Measurements from ENCODE around the gene MED16.
"Not testable (repeated sequence)": the region's sequence is repeated elsewhere in the genome, so short reads cannot be mapped to it uniquely, and the experiment has no call there.

The MED16 gene

DNA sequence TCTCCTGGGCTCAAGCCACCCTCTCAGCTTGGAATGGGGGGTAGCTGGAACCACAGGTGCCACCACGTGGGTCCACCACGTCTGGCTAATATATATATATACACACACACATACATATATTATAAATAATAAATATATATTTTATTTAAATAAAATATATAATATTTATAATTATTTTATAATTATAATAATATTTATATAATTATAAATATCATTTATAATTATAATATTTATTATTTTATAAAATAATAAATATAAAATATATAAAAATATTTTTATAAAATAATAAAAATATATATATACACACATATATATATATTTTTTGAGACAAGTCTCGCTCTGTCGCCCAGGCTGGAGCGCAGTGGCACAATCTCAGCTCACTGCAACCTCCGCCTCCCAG is 38.4 kb downstream of the MED16 start:
- no peak for DNase-seq (ENCODE audit: low read depth, low spot score)

DNA sequence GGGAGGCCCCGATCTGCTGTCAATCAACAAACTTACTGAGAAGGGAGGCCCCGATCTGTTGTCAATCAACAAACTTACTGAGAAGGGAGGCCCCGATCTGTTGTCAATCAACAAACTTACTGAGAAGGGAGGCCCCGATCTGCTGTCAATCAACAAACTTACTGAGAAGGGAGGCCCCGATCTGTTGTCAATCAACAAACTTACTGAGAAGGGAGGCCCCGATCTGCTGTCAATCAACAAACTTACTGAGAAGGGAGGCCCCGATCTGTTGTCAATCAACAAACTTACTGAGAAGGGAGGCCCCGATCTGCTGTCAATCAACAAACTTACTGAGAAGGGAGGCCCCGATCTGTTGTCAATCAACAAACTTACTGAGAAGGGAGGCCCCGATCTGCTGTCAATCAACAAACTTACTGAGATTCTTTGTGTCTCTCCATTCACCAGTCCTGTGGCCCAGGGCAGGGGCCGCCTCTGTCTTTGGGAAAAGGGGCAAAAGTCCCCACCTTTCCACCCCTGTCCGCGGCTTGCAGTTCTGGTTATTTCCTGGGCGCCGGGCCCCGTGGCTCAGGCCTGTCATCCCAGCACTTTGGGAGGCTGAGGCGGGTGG is 39.3 kb downstream of the MED16 start:
- not testable (repeated sequence) for DNase-seq (ENCODE audit: low read depth, low spot score)

DNA sequence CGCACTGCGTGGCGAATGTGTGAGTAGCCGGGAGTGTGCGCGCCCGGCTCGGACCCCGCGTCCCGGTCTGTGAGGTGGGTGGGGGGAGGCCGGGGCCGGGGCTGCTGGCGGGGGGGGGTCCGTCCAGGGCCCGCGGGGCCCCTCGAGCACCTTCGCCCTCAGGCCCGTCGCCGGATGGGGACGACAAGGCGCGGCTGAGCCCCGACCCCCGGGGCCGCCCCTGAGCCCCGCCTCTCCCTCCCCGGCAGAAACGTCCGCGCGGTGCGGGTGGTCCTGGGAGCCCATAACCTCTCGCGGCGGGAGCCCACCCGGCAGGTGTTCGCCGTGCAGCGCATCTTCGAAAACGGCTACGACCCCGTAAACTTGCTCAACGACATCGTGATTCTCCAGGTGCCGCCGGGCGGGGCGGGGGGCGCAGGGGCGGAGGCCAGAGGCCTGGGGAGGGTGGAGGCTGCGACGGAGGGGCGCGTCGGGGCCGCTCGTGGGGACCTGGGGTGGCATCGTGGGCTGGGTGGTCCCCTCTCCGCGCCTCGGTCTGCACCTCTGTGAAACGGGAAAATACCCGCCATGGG is 39.9 kb downstream of the MED16 start:
- DNase-seq (ENCODE audit: low read depth, low spot score), result no peak

DNA sequence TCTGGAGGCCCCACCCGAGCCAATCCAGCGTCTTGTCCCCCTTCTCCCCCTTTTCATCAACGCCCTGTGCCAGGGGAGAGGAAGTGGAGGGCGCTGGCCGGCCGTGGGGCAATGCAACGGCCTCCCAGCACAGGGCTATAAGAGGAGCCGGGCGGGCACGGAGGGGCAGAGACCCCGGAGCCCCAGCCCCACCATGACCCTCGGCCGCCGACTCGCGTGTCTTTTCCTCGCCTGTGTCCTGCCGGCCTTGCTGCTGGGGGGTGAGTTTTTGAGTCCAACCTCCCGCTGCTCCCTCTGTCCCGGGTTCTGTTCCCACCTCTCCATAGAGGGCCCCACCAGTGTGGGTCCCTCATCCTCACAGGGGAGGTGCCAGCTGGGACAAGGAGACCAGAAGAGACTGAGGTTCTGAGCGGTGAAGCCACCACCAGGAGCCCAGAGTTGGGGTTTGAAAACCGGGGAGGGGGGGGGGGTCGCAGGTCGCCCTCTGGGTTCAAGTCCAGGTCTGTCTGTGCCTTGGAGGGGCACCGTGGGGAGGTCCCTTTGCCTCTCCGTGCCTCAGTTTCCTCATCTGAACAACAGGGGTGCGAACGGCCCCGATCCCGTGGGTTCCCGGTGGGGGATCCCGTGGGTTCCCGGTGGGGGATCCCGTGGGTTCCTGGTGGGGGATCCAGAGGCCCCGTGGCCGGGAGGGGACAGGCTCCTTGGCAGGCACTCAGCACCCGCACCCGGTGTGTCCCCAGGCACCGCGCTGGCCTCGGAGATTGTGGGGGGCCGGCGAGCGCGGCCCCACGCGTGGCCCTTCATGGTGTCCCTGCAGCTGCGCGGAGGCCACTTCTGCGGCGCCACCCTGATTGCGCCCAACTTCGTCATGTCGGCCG is 40.6 kb downstream of the MED16 start, which contains the start of gene ELANE:
Gene ELANE (plus strand): TSS at position 168 of the 878 bp plus-strand sequence. CDS start 26 bp downstream, at position 194.
- DNase-seq (ENCODE audit: low read depth, low spot score), result no peak

DNA sequence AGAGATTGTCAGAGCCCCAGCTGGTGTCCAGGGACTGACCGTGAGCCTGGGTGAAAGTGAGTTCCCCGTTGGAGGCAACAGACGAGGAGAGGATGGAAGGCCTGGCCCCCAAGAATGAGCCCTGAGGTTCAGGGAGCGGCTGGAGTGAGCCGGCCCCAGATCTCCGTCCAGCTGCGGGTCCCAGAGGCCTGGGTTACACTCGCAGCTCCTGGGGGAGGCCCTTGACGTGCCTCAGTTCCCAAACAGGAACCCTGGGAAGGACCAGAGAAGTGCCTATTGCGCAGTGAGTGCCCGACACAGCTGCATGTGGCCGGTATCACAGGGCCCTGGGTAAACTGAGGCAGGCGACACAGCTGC is 42.0 kb downstream of the MED16 start:
- DNase-seq (ENCODE audit: low read depth, low spot score), result no peak

DNA sequence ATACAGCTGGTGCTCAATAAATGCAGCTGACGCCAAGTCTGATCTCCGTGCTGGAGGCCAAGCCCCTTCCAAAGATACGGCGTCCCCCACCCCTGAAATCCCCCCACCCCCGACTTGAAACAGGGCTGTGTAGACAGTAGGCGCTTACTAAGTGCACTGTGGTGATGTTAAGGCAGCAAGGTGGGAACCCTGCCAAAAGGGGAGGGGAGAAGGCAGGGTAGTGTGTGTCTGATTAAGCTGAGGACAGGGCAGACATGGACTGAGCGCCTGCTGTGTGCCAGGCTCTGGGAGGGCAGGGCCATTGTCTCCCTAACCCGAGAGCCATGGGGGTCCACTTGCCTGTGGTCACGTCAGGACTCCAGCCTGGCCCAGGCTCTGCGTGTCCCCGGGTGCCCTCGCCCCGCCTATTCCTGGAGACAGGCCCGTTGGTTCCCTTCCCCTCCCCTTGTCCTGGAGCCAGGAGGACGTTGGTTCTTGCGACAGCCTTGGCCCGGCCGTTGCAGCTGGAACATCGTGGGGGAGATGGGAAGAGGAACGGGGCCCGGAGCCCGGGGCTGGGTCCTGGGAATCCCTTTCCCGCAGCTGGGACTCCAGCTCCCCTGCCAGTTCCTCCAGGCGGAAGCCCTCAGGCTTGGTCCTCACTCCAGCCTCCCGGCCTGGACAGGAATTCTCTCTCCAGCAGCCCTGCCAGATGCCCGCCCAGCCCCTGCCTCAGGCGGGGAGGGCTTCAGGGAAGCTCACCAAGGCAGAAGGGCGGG is 42.6 kb downstream of the MED16 start:
- DNase-seq (ENCODE audit: low read depth, low spot score), result peak; percentile 99

DNA sequence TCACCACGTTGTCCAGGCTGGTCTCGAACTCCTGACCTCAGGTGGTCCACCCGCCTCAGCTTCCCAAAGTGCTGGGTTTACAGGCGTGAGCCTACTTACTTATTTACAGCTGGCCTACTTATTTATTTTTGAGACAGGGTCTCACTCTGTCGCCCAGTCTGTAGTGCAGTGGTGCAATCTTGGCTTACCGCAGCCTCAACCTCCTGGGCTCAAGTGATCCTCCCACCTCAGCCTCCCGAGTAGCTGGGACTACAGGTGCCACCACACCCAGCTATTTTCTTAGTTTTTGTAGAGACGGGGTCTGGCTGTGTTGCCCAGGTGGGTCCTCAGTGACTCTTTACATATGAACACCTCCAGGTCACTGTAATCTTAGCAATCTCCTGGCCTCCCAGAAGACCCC is 43.8 kb downstream of the MED16 start:
- DNase-seq (ENCODE audit: low read depth, low spot score), result not testable (repeated sequence)

DNA sequence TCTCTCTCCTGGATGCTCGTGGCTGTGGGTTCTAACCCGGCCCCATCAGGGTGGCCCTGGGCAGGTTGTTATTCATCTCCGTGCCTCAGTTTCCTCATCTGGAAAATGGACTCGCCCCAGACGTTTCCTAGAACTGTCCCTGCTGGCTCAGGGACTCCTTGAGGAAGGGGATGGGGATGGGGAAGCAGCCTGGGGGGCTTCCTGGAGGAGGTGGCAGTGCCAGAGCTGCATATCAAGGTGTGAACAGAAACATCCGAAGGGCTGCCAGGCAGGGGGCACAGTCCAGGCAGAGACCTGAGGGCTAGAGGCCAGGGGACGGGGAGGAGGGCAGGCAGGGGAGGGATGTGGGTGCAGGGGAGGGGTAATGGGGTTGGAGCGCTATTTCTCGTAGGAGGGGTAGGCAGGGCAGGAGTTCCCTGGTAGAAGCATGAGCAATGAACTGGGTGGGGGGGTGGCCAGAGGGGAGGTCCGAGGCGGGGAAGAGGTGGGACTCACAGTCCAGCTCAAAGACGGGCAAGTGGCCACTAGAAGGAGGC is 44.5 kb downstream of the MED16 start:
- no peak for DNase-seq (ENCODE audit: low read depth, low spot score)

DNA sequence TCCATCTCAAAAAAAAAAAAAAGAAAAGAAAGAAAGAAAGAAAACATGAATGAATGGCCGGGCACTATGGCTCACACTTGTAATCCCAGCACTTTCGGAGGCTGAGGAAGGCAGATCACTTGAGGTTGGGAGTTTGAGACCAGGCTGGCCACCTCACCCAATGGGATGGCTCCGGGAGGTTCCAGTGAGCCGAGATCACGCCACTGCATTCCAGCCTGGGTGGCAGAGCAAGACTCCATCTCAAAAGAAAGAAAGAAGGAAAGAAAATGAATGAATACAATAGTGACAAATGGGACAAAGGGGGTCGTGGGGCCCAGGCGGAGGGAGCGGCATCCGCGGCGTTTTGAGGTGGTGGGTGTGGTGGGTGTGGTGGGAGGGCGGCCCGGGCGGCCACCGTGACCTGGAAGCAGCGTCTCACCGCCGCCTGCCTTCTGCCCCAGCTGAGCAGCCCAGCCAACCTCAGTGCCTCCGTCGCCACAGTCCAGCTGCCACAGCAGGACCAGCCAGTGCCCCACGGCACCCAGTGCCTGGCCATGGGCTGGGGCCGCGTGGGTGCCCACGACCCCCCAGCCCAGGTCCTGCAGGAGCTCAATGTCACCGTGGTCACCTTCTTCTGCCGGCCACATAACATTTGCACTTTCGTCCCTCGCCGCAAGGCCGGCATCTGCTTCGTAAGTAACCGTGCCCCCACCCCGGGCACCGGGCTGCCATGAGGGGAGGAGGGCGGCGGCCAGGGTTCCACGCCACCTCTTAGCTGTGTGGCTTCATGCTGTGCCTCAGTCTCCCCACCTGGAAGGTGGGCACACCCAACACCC is 47.1 kb downstream of the MED16 start:
- no peak for DNase-seq (ENCODE audit: low read depth, low spot score)

DNA sequence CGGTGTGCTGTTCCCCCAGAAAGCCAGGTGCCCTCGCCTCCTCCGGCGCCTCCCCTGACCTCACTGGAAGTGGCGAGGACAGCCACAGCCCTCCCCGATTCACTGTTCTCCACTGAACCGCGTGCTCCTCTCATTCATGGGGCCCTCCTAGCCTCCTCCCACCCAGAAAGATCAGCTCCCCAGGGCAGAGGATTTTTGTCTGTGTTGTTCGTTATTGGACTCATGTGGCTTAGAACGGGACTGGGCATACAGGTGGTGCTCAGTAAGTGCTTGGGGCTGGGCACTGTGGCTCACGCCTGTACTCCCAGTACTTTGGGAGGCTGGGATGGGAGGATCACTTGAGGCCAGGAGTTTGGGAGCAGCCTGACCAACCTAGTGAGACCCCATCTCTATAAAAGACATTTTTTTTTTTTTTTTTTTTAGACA is 48.4 kb downstream of the MED16 start:
- DNase-seq (ENCODE audit: low read depth, low spot score), result no peak

DNA sequence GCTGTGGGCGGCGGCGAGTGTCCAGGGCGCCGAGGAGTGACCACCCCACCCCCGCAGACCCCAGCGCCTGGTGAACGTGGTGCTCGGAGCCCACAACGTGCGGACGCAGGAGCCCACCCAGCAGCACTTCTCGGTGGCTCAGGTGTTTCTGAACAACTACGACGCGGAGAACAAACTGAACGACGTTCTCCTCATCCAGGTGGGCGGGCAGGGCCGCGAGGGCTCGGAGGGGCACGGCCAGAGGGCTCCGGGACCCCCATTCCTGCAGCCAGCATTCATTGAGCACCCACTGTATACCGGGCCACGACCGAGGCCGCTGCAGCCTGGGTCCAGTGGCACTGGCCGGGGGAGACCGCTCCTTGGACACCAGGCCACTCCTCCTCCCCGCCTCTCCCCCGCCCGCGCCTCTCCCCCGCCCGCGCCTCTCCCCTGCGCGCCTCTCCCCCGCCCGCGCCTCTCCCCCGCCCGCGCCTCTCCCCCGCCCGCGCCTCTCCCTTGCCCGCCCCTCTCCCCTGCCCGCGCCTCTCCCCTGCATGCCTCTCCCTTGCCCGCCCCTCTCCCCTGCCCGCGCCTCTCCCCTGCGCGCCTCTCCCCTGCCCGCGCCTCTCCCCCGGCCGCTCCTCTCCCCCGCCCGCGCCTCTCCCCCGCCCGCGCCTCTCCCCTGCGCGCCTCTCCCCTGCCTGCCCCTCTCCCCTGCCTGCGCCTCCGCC is 49.0 kb downstream of the MED16 start:
- no peak for DNase-seq (ENCODE audit: low read depth, low spot score)

DNA sequence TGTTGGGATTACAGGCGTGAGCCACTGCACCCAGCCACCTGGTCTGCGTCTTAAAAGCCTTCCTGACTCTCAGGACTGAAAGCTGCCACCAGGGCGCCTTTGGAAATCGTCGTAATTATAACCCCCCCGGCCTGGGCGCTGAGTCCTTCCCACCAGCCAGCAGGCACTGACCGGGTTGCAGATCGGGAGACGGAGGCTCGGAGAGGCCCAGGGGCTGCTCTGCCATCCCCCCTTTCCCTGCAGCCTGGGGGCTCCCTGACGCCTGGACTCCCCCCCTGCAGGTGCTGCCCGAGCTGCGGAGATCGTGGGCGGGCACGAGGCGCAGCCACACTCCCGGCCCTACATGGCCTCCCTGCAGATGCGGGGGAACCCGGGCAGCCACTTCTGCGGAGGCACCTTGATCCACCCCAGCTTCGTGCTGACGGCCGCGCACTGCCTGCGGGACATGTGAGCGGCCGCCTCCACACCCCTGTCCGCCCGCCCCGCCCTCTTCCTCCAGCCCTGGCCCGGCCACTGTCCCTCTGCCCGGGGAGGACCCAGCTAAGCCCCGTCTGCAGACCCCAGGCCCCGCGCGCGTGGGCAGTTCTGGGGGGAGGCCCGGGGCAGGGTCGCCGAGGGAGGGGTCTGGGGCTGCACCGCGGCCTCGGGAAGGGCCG is 49.7 kb downstream of the MED16 start:
- DNase-seq (ENCODE audit: low read depth, low spot score), result no peak

DNA sequence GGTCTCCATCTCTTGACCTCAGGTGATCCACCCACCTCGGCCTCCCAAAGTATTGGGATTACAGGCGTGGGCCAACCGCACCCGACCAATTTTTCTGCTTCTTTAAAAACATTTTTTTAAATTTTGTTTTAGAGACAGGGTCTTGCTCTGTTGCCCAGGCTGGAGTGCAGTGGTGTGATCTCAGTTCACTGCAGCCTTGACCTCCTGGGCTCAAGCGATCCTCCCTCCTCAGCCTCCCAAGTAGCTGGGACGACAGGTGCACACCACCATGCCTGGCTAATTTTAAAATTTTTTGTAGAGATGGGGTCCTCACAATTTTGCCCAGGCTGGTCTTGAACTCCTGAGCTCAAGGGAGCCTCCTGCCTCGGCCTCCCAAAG is 50.2 kb downstream of the MED16 start:
- DNase-seq (ENCODE audit: low read depth, low spot score), result not testable (repeated sequence)

DNA sequence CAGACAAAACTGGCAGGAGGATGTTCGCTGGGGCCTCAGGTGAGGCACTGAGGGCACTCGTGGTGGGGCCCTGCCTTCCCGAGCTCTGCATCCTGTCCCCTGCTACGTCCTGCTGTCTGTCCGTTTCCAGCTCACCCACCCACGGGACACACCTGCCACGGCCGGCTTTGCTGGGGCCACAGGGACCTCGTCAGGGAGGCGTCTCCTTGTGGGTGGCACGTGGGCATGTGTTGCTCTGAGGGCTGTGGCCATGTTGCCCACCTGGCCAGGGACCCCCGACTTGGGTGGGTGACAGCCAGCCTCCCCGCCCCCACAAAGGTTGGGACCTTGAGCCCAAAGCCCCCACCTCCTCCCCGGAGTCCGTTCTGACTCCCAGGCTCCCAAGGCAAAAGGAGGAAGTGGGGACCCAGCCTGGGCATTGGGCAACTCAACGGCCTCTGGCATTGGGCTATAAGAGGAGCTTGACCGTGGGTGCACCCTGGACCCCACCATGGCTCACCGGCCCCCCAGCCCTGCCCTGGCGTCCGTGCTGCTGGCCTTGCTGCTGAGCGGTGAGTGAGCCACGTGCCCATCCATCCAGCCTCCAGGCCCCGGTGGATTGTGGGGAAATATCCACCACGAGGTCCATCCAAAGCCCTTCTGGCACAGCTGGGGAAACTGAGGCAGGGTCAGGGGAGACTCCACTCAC is 52.3 kb downstream of the MED16 start, which contains the start of gene PRTN3:
Gene PRTN3 (plus strand): TSS at position 481 of the 688 bp plus-strand sequence. CDS start 10 bp downstream, at position 491.
- DNase-seq (ENCODE audit: low read depth, low spot score), result no peak

DNA sequence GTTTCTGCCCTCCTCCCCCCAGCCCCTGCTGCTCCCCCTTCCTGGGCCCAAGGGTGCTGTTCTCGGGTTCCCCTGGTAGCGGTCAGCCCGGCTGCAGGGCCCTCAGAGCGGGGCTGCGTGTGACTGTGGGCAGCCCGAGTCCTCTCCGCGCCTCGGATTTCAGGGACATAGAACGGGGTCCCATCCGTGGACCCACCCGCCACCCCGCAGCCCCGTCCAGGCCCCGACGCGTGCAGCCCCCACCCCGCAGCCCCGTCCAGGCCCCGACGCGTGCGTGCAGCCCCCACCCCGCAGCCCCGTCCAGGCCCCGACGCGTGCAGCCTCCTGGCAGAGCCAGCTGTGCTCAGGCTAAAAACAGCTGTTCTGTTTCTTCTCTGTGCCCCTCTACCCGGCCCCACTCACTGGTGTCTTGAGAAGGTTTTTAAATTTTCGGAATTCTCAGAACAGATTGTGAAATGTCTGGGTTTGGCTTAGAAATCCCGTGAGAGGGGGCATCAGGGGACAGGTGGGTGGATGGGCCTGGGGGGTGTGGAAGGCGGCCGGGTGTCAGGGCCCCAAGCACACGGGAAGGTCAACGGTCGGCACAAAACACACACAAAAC is 57.7 kb downstream of the MED16 start:
- no peak for DNase-seq (ENCODE audit: low read depth, low spot score)

DNA sequence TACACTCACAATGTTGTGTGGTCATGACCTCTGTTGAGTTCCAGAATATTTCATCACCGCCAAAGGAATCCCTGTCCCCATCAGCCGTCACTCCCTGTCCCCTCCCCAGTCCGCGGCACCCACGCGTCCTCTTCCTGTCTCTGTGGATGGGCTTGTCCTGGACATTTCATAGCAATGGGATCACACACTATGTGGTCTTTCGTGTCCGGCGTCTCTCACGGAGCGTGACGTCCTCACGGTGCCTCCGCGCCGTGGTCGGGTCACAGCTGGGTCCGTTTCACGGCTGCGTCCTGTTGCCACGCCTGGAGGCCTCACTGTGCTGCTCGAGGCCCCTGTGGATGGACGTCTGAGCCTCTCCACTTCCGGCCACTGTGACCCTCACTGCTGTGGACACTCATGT is 58.8 kb downstream of the MED16 start:
- no peak for DNase-seq (ENCODE audit: low read depth, low spot score)

DNA sequence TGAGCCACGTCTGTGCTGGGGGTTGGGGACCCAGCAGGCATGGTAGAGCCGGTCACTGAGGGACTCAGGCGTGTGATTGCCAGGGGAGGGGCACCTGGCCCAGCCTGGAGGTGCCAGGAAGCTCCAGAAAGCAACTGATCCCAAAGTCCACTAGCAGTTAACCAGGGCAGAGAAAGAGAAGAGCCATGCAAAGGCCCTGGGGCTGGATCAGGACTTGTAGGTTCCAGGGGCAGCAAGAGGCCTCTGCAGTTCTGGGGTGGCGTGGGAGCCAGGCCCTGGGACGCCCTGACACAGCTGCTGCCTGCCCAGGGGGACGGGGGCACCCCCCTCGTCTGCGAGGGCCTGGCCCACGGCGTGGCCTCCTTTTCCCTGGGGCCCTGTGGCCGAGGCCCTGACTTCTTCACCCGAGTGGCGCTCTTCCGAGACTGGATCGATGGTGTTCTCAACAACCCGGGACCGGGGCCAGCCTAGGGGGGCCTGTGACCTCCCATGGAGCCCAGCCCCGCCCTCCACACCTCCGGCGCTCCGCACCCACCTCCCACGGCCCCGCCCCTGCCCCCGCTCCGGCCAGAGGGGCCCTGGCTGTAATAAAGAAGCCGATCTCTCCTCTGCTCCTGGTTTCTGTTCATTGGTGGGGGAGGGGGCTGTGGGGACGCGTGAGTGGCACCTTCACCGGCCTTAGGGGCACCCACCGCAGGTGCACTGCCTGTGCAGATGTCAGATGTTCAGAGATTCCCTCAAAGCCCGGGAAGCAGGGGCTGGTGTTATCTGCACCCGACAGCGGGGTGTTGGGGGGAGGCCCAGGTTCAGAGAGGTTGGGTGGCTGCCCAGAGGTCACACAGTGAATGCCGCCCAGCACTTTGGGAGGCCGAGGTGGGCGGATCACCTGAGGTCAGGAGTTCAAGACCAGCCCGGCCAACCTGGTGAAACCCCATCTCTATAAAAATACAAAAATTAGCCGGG is 61.3 kb downstream of the MED16 start:
- DNase-seq (ENCODE audit: low read depth, low spot score), result no peak
